Spleen (tissue), 7 donors: ENCODE results near the gene STX16.

Experiments used
- POLR2A ChIP-seq, 3 donors: fragments of 450-650 bp; IDR thresholded peaks; one replicate each; pipeline ENCODE4 v1.5.1; 2017; ENCODE audit warnings: antibody characterized with exemption in 3 of 3, mild to moderate bottlenecking in 1 of 3
- POLR2AphosphoS5 ChIP-seq, 3 donors: sonication (generic); formaldehyde crosslinking; IDR thresholded peaks; one replicate each; pipeline ENCODE4 v1.5.1; 2017; ENCODE audit warnings: antibody characterized with exemption in 3 of 3
- TF ChIP-seq, protein P1 (sequence below), 11 experiments: fragments of 200-600 bp in 7 of 11; fragments of 450-650 bp in 4 of 11; sonication (generic) in 4 of 11; IDR thresholded peaks in 8 of 11; conservative IDR thresholded peaks in 3 of 11; 1 replicate in 7 of 11; 2 replicates in 4 of 11; pipeline versions ENCODE4 v1.4.0 to v1.8.0; 2016 to 2021; ENCODE audit warnings: antibody characterized with exemption in 11 of 11, inconsistent platforms in 4 of 11, mild to moderate bottlenecking in 1 of 11
- donor health status: DM: no; HTN: no; CAD: no; lungs with moderate emphysema.
- donor health status: DM: no; HTN: no; CAD: no.
- donor health status: DM: no; HTN: no; CAD: no.

DNA sequence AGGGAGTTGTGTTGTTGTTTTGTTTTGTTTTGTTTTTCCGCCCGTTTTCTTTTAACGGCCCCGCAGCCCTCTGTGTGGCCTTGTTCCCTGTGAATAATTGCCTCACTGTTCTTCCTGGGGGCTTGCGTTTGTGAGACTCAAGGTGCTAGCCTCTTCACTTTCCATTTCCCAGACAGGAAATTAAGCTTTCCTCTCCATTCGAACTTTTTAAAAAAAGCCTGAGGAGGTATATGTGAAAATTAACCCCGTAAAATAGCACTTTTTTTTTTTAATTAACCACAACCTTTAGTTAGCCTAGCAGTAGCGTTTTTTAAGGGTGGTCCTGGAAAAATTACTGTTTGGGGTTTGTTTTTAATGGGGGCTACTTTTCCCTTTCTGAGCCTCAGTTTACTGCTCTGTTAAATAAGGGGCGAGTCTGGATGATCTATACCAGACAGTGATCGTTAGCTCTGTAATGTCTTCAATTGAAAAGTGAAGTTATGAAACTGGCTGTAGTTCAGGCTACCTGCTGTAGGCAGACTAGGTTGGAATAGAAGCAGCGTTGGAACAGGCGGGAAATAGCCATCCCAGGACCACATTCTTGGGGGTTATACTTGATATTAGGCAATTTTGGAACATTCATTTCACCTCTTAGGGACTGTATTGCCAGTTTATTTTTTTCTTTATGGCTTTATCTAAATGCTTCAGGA, 1.7 kb downstream of the STX16 start:
- TF ChIP-seq, protein P1, sequence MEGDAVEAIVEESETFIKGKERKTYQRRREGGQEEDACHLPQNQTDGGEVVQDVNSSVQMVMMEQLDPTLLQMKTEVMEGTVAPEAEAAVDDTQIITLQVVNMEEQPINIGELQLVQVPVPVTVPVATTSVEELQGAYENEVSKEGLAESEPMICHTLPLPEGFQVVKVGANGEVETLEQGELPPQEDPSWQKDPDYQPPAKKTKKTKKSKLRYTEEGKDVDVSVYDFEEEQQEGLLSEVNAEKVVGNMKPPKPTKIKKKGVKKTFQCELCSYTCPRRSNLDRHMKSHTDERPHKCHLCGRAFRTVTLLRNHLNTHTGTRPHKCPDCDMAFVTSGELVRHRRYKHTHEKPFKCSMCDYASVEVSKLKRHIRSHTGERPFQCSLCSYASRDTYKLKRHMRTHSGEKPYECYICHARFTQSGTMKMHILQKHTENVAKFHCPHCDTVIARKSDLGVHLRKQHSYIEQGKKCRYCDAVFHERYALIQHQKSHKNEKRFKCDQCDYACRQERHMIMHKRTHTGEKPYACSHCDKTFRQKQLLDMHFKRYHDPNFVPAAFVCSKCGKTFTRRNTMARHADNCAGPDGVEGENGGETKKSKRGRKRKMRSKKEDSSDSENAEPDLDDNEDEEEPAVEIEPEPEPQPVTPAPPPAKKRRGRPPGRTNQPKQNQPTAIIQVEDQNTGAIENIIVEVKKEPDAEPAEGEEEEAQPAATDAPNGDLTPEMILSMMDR (IDR thresholded peaks at IDR 0.05 in 8 of 11, conservative IDR thresholded peaks at IDR 0.05 in 3 of 11) = no peak
- TF ChIP-seq POLR2A (IDR thresholded peaks at IDR 0.05) (no peak), POLR2AphosphoS5 (IDR thresholded peaks at IDR 0.05) (no peak)
